Measurements from ENCODE around the gene SMARCAL1.

Gene SMARCAL1

DNA sequence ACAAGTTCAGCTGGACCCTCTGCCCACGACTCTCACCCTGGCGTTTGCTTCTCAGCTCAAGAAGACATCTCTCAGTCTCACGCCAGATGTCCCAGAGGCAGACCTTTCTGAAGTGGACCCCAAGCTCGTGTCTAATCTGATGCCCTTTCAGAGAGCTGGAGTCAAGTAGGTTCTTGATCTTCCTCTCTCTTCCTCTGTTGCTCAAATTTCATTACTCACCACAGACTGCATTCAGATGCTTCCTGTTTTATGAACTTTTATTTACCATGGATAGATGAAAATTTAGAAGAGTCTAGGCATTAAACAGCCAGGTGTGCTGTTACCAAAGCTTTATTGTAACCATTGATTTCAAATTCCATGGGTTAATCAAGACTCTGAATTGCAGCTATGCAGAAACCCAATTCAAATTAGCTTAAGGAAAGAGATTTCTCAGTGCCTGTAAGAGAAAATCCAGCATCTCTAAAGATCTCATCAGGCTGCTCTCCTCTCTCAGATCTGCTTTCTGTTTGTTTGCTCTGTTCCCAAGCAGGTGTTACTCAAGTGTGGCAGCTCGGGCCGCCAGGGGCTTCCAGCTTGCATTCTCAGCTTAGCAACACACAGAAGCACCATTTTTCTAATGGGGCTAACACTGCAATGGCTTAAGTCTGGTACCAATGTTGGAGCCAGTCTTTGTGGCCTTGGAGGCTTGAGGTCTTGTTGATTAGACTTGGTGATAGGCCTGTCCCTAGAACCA is 16.5 kb downstream of the SMARCAL1 start:
- DNase-seq (ENCODE audit: low spot score), result no peak

DNA sequence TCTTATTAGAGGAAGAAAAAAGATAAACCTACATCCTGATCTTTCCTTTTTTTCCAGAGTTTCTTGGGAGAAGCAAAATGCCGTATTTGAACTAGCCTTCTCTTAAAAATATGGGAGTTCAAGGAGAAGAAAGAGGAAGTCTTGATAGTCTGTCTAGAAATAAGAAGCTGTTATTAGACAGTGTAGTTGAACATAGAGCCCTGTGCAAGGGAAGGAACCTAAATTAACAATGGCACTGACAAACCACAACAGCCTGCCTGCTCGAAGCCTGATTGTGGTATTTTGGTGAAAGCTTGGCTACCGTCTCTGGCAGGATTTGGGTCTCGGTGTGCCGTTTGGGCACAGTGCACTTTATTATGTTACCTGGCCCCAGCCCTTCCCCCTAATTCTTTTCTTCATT is 17.1 kb downstream of the SMARCAL1 start:
- DNase-seq (ENCODE audit: low spot score), result no peak

DNA sequence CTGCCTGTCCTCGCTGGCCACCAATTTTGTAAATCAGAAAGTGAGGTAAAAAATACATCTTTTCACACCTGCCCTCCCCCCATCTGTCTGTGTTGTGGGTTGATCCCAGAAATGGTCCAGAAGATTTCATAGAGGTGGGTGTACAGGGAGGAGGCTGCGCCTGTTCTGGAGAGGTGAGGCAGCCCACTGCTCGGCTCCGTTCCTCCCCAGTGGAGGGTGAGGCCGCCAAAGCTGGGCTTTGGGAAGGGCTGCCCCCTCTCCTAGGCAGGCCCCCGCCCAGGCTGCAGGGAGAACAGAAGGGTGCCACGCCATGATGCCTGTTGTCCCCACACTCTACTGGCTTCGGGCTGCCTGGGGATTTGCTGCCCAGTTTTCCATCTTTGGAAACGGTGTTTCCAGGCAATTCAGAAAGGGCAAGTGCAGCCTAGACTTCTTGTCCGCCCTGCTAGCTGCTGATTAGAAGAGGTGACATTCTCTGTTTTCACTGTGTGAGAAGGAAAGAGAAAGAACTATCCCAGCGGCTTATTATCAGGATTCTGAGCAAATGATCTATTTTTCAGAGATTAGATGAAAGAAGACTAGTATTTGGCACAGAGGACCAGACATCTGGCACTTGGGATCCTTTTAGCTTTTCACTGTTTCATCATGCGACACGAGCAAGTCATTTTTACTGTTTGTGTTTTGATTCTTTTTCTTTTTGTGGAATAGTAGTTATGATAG is 18.7 kb downstream of the SMARCAL1 start:
- DNase-seq (ENCODE audit: low spot score), result no peak

DNA sequence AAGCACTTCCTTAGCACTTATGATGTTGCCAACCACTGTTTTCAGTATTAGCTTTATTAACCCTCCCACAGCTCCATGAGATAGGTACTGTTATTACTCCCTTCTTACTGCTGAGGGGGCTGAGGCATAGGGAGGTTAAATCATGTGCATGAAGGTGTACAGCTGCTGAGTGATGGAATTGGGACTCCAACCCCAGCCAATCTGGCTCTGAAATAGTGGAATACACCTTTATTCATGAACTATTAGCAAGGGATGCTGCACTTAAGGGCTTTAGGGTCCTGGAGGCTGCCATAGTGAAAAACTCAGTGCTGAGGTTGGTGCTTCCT is 19.2 kb downstream of the SMARCAL1 start:
- no peak for DNase-seq (ENCODE audit: low spot score)

DNA sequence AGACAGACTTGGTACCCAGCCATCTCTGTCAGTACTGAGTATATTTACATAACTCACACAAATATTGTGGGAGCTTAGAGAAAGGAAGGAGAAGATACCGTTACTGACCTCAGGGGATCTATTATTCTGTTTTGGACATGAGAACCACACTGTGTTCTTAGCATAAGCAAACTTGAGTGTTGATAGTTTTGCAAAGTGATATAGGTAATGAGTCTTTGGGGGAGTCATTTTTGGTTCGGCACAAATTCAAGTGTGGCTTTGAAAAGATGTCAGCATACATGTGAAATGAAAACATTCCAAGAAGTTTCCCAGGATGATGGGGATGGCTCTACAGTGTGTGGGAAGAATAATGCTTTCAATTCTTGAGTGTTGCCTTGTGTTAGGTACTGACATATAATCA is 24.1 kb downstream of the SMARCAL1 start:
- DNase-seq (ENCODE audit: low spot score), result no peak

DNA sequence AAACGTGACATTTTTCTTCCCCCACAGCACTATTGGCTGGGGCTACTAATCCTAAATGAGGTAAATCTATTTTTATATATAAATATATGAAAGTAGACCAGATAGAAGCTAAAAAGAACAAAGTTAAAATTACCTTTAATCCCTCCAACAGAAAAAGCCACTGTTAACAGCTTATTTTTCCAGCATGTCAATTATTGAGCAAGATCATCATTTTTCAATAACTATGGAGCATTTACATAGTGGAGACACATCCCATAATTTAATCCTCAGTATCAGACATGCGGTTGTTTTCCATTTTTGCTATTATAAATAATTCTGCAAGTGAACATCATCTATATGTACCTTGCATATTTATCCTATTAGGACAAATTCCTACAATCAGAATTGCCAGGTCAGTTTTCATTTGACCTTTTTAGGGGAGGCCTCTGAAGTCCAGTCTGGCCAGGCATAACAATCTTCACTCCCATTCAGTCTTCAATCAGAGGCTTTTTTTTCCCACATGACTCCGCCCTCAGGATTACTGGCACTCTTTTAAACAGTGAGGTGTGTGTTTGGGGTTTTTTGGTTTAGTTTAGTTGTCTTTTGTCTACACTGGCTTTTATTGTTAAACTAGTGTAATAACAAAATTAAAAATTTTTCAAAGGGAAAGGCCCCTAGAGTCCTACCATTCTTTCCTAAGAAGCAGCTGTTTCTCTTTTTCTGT is 29.2 kb downstream of the SMARCAL1 start:
- DNase-seq (ENCODE audit: low spot score), result no peak

DNA sequence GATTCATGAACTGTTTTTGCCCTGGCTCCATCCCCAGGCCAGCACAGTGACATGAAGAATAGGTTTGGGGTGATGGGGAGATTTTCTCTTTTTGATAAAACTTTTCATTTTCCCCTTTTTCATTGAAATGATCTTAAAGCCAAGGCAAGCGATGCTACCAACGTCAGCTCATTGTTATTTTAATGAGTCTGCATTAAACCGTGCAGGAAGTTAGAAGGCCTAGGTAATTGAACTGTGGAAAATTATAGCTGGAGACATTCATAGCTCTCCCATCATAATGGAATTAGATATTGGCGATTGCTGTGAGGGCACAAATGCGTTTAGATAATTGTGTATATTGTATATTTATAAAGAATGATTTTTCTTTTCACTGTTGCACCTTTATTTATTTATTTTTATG is 33.2 kb downstream of the SMARCAL1 start:
- DNase-seq (ENCODE audit: low spot score), result no peak

DNA sequence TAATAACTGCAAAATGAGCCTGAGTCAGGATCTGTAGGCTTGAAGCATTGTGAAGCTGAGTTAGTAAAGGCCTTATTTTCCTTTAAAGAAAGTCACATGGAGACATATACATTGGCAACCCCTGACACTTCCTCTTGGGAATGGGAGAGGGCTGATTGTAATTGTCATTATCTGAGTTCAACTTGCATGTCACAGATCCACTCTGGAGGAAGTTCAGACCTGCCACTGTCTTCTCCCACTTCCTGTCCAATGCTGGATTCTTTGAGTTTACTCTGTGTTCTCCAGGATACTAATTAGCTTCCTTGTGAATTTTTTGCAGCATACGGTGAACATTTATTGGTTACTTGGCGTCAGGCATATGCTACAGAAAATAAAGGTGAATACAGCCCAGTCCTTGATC is 34.1 kb downstream of the SMARCAL1 start:
- no peak for DNase-seq (ENCODE audit: low spot score)

DNA sequence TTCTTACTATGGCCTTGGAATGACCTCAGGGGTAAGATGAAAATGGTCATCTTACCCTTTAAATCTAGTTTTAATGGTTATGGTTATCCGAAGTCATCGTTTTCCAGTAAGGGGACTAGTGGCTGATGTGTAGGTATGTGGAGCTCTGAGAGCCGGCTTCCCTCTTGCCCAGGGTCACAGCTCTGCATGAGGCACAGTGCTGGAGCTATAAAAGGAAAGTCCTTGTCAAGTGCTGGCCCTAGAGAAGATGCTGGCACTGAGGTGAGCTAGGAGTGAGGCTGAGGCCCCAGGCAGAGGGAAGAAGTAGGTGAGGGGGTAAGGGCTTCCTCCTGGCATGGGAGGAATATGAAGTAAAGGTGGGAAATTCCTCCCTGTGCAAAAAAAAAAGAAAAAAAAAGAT is 35.0 kb downstream of the SMARCAL1 start:
- no peak for DNase-seq (ENCODE audit: low spot score)

DNA sequence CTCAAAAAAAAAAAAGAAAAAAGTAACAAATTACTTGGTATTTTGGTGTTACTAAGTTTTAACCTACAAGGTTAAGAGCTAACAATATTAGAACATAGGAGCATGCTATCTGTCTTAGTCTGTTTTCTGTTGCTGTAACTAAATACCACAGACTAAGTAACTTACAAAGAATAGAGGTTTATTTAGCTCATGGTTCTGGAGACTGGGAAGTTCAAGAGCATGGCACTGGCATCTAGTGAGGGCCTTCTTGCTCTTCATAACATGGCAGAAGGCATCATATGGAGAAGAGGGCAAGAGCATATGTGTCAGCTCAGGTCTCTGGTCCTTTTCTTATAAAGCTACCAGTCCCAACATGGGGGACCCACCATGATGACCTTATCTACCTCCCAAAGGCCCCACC is 36.5 kb downstream of the SMARCAL1 start:
- DNase-seq (ENCODE audit: low spot score), result no peak

DNA sequence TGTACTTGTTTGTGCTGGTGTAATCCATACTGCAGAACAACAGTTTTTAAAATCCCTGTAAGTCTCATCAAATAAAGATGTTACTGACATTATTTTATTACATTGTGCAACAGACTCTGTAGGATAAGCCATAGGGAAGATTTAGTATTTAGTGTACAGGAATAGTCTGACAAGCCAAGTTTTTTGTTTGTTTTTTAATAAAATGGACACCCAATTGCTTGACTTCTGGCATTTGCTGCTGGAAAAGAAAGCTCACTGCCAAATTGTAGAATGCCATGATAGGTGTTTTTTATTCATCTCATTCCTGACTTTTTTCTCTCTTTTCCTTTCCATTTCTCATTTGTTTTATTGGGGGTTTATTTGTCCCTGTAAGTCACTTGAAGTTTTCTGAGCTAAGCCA is 38.1 kb downstream of the SMARCAL1 start:
- DNase-seq (ENCODE audit: low spot score), result no peak

DNA sequence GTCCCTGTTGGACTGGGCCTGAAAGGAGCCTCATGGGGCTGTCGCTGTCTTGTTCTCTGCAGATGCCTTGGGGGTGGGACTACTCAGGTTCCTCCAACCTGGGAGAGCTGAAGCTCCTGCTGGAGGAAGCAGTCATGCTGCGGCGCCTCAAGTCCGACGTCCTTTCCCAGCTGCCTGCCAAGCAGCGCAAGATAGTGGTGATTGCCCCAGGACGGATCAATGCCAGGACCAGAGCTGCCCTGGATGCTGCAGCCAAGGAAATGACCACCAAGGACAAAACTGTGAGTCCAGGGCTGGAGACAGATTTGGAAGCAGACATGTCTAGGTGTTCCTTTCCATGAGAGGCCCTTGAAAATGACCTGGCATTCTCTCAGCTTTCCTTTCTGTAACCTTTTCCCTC is 38.5 kb downstream of the SMARCAL1 start:
- DNase-seq (ENCODE audit: low spot score), result no peak

DNA sequence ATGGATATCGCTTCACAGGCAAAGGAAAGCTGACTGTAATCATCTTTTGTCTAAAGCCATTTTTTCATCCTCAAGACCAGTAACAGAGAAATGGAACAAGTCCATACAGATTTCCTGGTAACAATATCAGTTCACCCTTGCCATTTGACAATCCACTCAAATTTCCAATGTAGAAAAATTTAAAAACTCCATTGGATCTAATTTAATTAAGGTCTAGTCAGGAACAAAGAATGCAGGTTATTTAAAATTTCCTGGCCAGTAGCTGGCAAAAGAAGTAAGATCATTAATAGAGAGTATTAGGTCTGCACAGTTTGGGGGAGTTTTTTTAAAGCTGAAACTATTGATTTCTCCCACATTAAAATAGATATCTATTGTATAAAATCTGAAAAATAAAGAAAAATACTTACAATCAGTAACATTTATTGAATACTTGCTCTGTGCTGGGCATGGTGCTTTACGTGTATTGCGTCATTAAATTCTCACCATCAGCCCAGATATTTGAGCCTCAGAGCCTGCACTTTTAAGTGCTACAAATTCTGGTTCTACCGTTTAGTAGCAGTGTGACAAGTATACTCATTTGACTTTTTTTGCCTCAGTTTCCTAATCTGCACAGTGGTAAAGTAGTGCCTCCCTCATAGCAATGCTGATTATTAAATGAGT is 41.8 kb downstream of the SMARCAL1 start:
- no peak for DNase-seq (ENCODE audit: low spot score)

DNA sequence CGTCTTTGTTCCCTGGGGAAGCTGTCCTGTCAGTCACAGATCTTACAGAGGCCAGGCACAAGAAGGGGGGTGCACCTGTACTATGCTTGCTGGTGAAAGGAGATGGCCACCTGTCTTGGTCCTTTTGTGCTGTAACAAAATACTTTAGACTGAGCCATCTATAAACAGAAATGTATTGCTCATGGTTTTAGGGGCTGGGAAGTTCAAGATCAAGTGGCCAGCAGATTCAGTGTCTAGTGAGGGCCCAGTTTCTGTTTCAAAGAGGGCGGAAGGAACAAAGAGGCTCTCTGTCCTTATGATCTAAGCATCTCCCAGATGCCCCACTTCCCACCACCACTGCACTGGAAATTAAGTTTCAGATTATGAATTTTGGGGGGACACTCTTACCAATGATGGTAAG is 50.9 kb downstream of the SMARCAL1 start:
- DNase-seq (ENCODE audit: low spot score), result no peak

DNA sequence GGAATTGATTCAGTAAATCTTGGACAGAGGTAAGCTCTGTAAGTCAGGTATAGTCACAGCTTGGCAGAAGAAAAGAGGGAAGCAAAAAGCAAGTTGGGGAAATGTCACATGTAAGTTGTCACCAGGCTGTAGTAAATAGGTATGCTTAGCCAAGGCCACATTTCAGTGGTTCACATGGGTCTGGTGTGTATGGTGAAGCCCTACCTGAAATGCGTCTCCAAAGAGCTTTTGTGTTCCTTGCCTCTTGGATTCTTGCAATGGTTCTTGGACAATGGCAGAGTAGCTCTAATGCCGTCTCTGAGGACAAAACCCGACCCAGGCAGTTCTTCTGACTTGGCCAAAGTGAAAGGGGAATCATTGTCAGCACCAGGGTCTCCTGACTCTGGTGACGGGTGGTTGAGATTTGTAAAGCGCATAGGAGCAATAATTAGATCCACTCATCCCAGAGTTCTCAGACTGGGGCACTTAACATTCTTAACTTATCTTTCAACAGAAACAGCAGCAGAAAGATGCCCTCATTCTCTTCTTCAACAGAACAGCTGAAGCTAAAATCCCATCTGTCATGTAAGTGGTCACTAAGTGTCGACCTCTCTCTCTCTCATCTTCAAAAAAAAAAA is 51.9 kb downstream of the SMARCAL1 start:
- no peak for DNase-seq (ENCODE audit: low spot score)

DNA sequence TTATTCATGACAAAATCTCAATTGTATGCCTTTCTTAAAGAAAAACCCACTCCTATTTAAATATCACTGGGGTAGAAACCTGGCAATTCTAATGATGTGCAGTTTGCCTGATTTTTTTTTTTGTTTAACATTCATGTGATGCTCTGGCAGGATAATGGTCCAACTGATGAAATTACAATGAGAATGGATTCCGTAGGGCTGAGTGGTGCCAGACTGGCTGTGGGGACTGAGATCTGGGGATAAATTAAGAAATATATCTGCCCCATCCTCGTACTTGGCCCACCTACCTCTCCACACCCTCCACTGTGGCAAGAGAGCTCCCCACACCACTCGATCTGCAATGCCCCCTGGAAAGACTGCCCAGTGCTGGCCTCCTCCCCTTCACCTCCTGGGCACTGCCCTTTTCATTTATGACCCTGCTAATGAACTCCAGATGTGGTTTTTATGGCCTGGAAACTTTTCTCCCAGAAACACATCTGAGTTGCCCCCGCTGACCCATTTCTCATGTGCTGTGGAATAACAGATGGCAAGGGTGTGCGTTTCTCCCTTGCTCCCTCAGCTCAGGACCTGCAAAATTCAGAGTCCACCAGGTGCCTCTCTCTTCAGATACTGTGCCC is 53.4 kb downstream of the SMARCAL1 start:
- no peak for DNase-seq (ENCODE audit: low spot score)

DNA sequence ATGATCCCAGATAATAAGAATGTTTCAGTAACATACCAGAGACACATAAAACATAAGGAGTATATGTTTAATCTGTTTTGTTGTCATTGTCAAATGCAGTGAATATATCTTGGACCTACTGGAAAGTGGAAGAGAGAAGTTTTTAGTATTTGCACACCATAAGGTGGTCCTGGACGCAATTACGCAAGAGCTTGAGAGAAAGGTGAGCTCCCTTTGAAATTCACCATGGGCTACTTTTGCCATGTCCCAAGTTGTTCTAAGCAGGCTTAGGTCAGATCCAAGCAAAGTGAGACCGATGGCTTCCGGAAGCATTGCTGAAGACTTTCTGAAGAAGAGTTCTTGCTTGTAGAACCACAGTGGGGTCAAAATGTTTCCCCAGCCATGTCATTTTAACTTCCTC is 55.6 kb downstream of the SMARCAL1 start:
- DNase-seq (ENCODE audit: low spot score), result no peak

DNA sequence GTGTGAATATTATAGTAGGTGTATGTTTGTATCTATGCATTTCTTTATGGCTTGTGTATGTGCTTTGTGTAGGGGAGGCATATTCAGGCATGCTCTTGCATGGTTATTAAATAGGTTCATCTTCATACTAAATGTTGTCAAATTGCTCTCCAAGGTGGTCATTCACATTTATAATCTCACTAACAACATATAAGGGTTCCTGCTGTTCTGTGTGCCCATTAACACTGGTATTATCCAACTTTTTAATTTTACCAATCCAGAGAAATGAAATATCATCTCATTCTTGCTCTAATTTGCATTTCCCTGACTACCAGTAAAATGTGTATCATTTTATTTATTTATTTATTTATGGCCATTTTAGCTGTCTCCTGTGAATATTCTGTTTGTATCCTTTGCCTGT is 57.4 kb downstream of the SMARCAL1 start:
- no peak for DNase-seq (ENCODE audit: low spot score)

DNA sequence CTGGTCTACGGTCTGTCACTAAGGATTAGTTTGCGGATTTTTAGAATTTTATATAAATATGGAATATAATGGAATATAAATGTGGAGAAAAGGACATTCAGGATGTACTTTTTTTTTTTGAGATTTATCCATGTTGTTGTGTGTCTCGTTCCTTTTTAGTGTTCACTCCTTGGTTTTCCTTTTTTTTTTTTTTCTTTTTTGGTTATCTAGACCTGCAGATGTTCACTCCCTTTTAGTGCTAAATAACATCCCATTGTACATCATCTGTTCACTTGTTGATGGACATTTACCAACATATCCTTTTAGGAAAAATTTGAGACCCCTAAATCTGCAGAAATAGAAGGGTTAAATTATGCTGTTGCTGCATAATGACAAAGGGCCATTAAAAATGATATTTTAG is 60.9 kb downstream of the SMARCAL1 start:
- DNase-seq (ENCODE audit: low spot score), result no peak

DNA sequence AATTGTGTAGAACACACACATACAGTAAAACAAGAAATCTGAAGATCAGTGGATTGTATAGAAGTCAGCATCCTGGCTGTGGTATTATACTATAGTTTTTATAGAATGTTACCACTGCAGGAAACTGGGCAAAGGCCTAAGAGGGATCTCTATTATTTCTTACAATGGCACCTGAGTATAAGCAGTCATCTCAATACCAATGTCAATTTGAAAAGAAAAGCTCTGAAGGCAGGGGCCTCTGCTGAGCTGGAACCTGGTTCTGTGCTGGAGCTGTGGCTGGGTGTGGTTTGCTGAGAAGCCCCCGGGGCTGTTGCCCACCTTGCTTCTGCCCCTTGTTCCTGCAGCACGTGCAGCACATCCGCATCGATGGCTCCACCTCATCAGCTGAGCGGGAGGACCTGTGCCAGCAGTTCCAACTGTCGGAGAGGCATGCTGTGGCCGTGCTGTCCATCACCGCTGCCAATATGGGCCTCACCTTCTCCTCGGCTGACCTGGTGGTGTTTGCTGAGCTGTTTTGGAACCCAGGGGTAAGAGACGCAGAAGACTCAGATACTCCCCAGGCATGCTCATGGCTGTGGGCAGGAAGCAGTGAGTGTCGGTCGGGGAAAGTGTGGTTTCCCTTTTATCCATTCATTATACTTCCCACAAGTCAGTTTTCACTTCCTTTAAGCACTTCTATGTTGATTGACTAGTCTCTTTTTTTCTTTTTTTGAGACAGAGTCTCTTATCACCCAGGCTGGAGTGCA is 62.8 kb downstream of the SMARCAL1 start:
- no peak for DNase-seq (ENCODE audit: low spot score)

DNA sequence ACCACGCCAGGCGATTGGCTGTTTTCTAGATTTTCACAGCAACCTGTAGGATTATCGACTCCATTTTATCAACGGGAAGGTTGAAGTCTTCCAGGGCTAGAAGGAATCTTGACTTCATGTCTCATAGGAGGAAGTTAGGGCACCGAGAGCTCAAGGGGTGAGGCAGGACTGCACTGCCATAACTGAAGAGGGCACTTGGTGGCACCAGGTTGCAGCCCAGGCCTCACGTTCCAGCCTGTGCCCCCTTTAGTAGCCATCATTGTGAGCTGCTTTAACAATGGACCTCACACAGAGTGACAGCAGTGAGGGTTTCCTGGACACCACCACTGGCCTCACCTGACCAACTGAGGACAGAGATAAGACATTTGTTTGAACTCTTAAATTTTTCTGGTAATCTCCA is 63.5 kb downstream of the SMARCAL1 start:
- DNase-seq (ENCODE audit: low spot score), result no peak

Measured in ecto neural progenitor cell (in vitro differentiated cells).